ENCODE results near the gene PRCC.

PRCC gene

DNA sequence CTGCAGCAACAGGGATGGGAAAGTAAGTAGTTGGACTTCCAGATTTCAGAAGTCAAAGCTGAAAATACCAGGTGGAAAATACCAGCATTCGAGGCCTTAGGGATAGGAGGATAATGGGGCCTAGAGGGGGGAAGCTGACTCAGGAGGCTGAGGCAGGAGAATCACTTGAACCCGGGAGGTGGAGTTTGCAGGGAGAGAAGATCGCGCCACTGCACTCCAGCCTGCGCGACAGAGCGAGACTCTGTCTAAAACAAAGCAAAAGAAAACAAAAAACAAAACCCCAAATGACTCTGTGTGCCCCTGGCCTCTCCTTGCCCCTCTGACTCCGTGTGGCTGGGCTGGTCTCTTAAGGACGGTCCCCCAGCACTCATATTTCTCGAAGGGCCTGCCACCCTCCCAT lies 46.0 kb downstream of the PRCC start:
- no peak for FAIRE-seq
- DNase-seq (ENCODE audit: low spot score) = no peak

DNA sequence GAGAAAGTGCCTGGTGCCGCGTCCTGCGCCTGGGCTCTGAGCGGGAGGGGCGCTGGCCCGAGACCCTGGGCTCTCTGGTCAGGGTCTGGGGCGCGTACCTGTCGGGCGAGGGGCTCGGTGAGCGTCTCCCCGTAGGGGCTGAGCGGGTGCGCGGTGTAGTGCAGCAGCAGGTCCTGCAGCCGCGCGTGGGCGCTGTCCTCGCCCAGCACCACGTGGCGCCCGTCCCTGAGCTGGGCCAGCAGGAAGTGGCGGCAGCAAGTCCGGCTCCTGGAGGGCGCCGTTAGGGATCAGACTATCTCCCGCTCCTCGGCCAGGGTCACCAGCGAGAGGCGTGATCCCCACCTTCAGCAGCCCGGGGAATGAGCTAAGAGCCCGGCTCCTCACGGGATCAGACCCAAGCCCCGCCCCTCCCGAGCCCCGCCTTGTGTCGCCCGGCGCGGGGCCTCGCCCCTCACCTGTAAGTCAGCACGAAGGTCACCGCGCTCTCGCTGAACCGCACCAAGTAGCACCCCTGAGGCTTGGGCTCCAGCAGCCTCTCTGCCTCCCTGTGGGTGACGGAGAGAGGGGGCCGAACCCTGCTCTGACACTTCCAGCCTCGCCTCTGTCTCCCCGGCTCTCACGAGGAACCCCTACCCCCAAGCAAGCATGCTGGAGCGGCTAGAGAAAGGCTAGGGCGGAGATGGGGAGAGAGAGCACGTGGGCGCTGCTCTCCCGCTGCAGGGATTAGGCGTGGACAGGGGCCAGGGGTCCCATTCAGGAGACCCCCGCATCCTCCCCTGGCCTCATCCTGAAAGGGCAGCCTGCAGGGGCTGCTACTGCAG lies 46.6 kb downstream of the PRCC start:
- DNase-seq (ENCODE audit: low spot score) (no peak), FAIRE-seq (no peak)

- DNase-seq (ENCODE audit: low spot score) (no peak), FAIRE-seq (no peak)
These were observed 47.4 kb downstream of the PRCC start for GRCh38 chr1:156814571-156815260.

- FAIRE-seq (no peak), DNase-seq (ENCODE audit: low spot score) (no peak)
These were observed 48.0 kb downstream of the PRCC start for GRCh38 chr1:156815307-156815826.

- FAIRE-seq (no peak), DNase-seq (ENCODE audit: low spot score) (no peak)
These were observed 48.7 kb downstream of the PRCC start for GRCh38 chr1:156815961-156816422.

GRCh38 chr1:156816561-156817328 lies 49.4 kb downstream of the PRCC start, which contains the start of gene SH2D2A:
Gene SH2D2A, minus strand, starts transcription at chr1:156816848. Its CDS starts 140 bp downstream, at chr1:156816708.
- FAIRE-seq = no peak
- no peak for DNase-seq (ENCODE audit: low spot score)

DNA sequence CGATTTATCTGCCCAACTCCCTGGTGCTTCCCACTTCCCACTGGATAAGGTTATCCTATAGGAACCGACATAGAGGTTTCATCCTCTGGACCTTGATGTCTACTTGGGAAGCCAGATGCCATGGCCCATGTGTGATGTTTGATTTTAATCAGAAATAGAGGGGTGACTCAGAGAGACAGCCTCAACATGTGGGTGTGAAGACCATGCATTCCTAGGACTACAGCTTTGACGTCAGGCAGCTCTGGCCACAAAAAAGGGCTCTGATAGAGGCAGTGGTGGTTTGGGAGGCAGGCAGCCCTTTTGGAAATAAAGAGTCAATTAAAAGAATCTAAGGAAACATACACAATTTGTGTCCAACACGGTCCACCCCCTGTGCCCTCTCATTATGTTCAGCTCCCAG lies 54.5 kb downstream of the PRCC start:
- FAIRE-seq (no peak), DNase-seq (ENCODE audit: low spot score) (no peak)

DNA sequence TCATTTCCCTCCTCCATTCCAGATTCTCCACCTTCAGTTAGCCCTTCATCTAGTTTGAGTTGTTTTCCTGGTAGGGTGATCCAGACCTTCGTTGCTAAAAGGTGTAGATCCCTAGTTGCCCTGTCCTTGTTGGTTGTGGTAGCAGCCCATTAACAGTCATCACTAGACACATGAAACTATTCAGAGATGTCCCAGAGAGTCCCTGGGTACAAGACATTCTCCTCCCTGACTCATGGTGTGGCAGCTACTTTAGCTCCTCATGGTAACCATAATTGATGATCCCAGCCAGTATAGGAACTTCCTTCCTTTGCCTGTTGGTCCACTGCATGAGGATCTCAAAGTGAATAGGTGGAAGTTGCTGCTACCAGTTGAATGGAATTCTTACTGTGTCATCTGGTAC lies 55.3 kb downstream of the PRCC start:
- FAIRE-seq = no peak
- no peak for DNase-seq (ENCODE audit: low spot score)

- DNase-seq (ENCODE audit: low spot score) (peak; percentile 26), FAIRE-seq (no peak)
These were observed 56.0 kb downstream of the PRCC start for GRCh38 chr1:156823210-156823790.

DNA sequence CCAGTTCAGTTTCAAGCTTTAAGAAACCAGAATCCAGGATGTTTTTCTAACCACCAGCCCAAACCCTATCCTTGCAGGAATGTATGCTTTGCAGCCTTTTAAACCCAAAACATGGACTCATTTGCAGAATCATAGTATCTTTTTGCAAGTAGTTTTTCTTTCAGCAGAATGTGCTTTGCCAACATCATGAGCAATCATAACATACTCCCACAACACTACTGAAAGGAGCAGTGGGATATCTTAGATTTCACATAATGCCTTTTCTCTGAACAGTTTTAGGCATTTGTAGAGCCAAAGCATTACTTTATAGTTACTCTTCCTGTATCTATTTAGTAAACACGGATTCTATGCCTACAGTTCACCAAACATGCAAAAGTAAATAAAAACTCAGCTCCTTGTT lies 59.3 kb downstream of the PRCC start:
- FAIRE-seq (no peak), DNase-seq (ENCODE audit: low spot score) (no peak)

DNA sequence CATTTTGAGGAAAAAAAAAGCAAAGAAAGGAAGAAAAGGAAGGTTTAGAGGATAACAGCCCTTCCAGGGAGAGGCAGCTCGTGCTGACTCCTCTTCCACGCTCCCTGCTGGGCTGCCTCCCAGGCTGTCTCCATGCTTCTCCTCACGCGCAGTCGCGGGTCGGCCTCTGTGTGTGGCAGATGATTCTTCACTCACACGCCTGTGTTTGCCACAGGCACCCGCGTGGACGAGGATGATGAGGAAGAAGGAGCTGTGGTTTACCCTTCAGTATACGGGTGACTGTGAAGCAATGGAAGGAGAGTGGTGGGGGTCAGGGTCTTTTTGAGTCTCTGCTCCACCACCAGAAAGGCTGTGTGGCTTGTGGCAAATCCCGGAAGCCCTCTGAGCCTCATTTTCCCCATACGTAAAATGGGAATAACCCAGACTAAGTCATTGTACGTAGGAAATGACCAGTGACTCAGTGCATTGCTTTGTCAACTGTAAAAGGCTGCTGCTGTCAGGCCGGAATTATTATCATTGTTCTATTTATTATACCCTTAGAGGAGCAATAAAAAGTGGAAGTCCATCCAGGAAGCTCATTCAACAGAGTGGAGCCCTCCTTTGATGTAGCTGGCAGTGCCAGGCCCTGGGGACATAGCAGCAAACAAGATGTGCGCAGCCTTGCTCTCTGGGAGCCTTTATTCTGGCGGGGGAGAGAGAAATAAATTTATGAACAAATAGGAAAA lies 61.2 kb downstream of the PRCC start:
- FAIRE-seq = no peak
- no peak for DNase-seq (ENCODE audit: low spot score)

- no peak for FAIRE-seq
These were observed 65.1 kb downstream of the PRCC start for GRCh38 chr1:156832434-156832833.

DNA sequence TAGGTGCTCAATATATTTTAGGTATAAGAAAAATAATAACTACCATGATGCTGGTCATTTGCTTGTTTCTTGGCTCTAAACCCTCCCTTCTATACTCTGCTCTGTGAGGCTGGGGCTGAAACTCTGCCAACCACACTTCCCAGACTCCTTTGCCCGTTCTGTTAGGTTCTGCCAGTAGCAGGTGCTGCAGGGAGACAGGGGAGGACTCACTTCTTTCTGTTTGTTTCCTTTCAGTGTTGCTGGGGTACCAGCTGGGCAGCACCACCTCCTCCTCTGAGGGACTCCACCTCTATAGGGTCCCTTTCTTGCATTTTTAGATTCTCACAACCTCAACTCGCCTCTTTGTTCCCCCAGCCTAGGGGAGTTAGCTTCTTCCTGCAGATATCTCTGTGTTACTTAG lies 66.3 kb downstream of the PRCC start:
- DNase-seq (ENCODE audit: low spot score) (no peak), FAIRE-seq (no peak)

More at GRCh38 chr1:156832434-156832833, 65.1 kb downstream of the PRCC start:
- DNase-seq (ENCODE audit: low spot score) = no peak

DNA sequence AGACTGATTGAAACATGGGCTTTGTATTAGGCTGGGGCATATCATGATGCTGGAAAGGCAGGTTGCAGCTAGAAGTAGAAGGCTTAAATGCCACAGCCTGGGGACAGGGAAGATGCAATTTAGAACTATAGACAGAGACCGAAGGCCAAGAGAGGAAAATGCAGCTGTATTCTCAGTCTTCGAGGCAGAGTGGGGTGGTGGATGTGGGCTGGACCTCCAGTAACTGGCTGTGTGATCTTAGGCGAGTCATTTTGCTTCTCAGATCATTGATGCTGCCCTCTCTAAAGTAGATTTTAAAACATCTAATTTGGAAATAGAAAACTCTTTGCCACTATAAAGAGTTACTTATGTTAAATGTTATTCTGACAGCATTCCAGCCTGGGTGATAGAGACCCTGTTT lies 67.0 kb downstream of the PRCC start:
- DNase-seq (ENCODE audit: low spot score) = no peak
- FAIRE-seq = no peak

GRCh38 chr1:156836041-156836654 lies 68.8 kb downstream of the PRCC start:
- DNase-seq (ENCODE audit: low spot score) = no peak
- no peak for FAIRE-seq

DNA sequence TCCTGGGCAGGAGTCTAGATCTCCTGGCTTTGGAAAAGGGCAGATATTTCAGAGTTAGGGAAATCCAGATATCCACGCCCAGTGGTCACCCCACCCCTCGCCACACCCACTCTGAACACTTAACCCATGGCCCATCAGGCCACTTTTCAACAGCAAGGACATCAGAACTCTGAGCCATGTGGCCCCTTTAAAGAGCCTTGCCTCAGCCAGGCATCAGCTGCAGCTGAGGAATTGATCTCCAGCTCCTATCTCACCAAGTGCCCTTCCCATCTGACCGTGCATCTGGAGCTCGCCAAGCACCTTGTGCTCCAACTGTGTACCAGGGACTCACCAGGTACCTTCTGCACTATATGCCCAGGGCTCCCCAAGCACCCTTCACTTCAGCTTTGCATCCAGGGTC lies 69.6 kb downstream of the PRCC start:
- no peak for FAIRE-seq

DNA sequence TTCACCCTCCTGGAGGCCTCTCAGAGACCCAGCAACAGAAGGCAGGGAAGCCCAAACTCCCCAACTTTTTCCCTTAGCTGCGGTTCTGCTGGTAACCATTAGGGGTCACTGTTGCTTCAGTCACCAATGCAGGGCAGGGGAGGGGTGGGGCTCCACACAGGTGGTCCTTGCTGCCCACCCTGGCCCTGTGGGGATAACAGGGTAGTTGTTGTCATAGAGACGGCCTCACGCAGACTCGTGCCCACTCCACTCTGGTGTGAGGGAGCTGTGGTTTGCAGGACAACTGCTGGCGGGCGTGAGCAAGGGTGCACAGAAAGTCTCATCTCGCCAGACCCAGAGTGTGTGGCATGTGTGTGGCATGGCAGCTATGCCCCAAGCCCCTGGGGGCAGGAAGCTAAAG lies 71.6 kb downstream of the PRCC start:
- FAIRE-seq = no peak
- no peak for DNase-seq (ENCODE audit: low spot score)

More for the DNA sequence above, 69.6 kb downstream of the PRCC start:
- no peak for DNase-seq (ENCODE audit: low spot score)

- DNase-seq (ENCODE audit: low spot score) = no peak
- FAIRE-seq = no peak
These were observed 72.2 kb downstream of the PRCC start for GRCh38 chr1:156839426-156840109.

GRCh38 chr1:156840186-156840897 lies 73.0 kb downstream of the PRCC start:
- FAIRE-seq (no peak), DNase-seq (ENCODE audit: low spot score) (no peak)
